HepG2 (cell line): ENCODE measurements around the gene NUCB1. TPM values are rescaled to one million over a fixed set of nuclear protein-coding genes. Genes with fewer than 3 reads are reported as not detected.

ENCODE experiments used
- GABPB1 ChIP-seq: IDR thresholded peaks from 2 replicates; pipeline ENCODE4 v1.6.1; 2016; ENCODE audit warnings: mild to moderate bottlenecking, missing genetic modification reagents, moderate library complexity, missing compliant biosample characterization
- HNF4G ChIP-seq, 2 experiments: sonication (generic) in 1 of 2; formaldehyde crosslinking in 1 of 2; IDR thresholded peaks; 2 replicates each; pipeline versions ENCODE4 v1.4.0 to v1.6.1; 2011 to 2020; ENCODE audit warnings: borderline replicate concordance in 2 of 2, low read depth in 2 of 2, mild to moderate bottlenecking in 2 of 2, low read length in 1 of 2, missing genetic modification reagents in 1 of 2, moderate library complexity in 1 of 2
- HOXA7 ChIP-seq: sonication (generic); formaldehyde crosslinking; IDR thresholded peaks from 2 replicates; pipeline ENCODE4 v1.8.1; 2022; ENCODE audit warnings: mild to moderate bottlenecking, missing genetic modification reagents, moderate library complexity
- NAIF1 ChIP-seq: sonication (generic); formaldehyde crosslinking; IDR thresholded peaks from 2 replicates; pipeline ENCODE4 v1.5.0; 2020; ENCODE audit warnings: mild to moderate bottlenecking, missing genetic modification reagents, borderline replicate concordance
- NCOA5 ChIP-seq: sonication (generic); formaldehyde crosslinking; IDR thresholded peaks from 2 replicates; pipeline ENCODE4 v1.4.0; 2020; ENCODE audit warnings: missing genetic modification reagents
- PPARG ChIP-seq: conservative IDR thresholded peaks from 2 replicates; pipeline ENCODE4 v1.6.1; 2016; ENCODE audit warnings: missing biosample characterization, missing genetic modification reagents
- ZBTB38 ChIP-seq: sonication (generic); formaldehyde crosslinking; IDR thresholded peaks from 2 replicates; pipeline ENCODE4 v1.5.1; 2020; ENCODE audit warnings: mild to moderate bottlenecking, missing genetic modification reagents
- ZKSCAN1 ChIP-seq: fragments of 150-350 bp; IDR thresholded peaks from 2 replicates; pipeline ENCODE4 v1.6.1; 2014; ENCODE audit warnings: low read length
- ZNF207 ChIP-seq: fragments of 450-650 bp; IDR thresholded peaks from 2 replicates; pipeline ENCODE4 v1.6.1; 2016; ENCODE audit warnings: antibody characterized with exemption, borderline replicate concordance
- ZNF263 ChIP-seq: sonication (generic); formaldehyde crosslinking; IDR thresholded peaks from 2 replicates; pipeline ENCODE4 v1.4.0; 2020; ENCODE audit warnings: missing genetic modification reagents
- ZNF558 ChIP-seq: sonication (generic); formaldehyde crosslinking; IDR thresholded peaks from 2 replicates; pipeline ENCODE4 v1.9.0; 2022; ENCODE audit warnings: mild to moderate bottlenecking, missing genetic modification reagents, borderline replicate concordance
- ZNF563 ChIP-seq: sonication (generic); formaldehyde crosslinking; IDR thresholded peaks from 2 replicates; pipeline ENCODE4 v1.8.0; 2022; ENCODE audit warnings: mild to moderate bottlenecking, moderate library complexity, missing genetic modification reagents
- ZNF589 ChIP-seq: sonication (generic); formaldehyde crosslinking; conservative IDR thresholded peaks from 2 replicates; pipeline ENCODE4 v1.8.0; 2022; ENCODE audit warnings: mild to moderate bottlenecking, moderate library complexity, missing genetic modification reagents
- ZNF816 ChIP-seq: sonication (generic); formaldehyde crosslinking; IDR thresholded peaks from 2 replicates; pipeline ENCODE4 v1.8.0; 2022; ENCODE audit warnings: missing genetic modification reagents, mild to moderate bottlenecking, borderline replicate concordance
- ZNF879 ChIP-seq: sonication (generic); formaldehyde crosslinking; IDR thresholded peaks from 2 replicates; pipeline ENCODE4 v1.8.1; 2023; ENCODE audit warnings: missing genetic modification reagents
- polyA plus RNA-seq, 8 experiments: library from polyadenylated mRNA; depleted of rRNA in 3 of 8; stranded (reverse) in 7 of 8; unstranded in 1 of 8; fragments of >200 nt; fragmentation: Illumina TruSeq in 4 of 8; extraction: Trizol in 4 of 8; gene quantifications; 2 replicates each; pipeline versions ENCODE4 v1.2.1 to v1.2.3, GENCODE V29; 2011 to 2016; ENCODE audit warnings: low read depth in 4 of 8, missing spikeins in 1 of 8, mixed read lengths in 1 of 8; ENCODE audit not compliant: insufficient read depth in 1 of 8
- total RNA-seq, 5 experiments: library from RNA; depleted of rRNA; stranded (reverse); fragments of >200 nt; fragmentation: Illumina TruSeq; extraction: Trizol; gene quantifications; 2 replicates each; pipeline ENCODE4 v1.2.3, GENCODE V29; 2016; ENCODE audit warnings: low read depth in 1 of 5
- TF ChIP-seq, protein P1 (sequence below): sonication (generic); formaldehyde crosslinking; IDR thresholded peaks from 2 replicates; pipeline ENCODE4 v1.4.0; 2020; ENCODE audit warnings: missing genetic modification reagents
- TF ChIP-seq, protein P2 (sequence below), 2 experiments: fragments of 450-650 bp in 1 of 2; sonication (generic) in 1 of 2; formaldehyde crosslinking in 1 of 2; IDR thresholded peaks; 2 replicates each; pipeline versions ENCODE4 v1.6.1 to v1.8.0; 2016 to 2022; ENCODE audit warnings: antibody characterized with exemption in 1 of 2, mild to moderate bottlenecking in 1 of 2, missing genetic modification reagents in 1 of 2

The NUCB1 gene
- total and polyA plus RNA-seq, 2 of the 13 experiments (the other 11 are each of a cell fraction or from before 2014, with no cell fraction given): 82.3 to 106 TPM

- peak; percentile 100 for TF ChIP-seq ZNF263 (CRISPR knock-in tag)
- TF ChIP-seq, protein P1, sequence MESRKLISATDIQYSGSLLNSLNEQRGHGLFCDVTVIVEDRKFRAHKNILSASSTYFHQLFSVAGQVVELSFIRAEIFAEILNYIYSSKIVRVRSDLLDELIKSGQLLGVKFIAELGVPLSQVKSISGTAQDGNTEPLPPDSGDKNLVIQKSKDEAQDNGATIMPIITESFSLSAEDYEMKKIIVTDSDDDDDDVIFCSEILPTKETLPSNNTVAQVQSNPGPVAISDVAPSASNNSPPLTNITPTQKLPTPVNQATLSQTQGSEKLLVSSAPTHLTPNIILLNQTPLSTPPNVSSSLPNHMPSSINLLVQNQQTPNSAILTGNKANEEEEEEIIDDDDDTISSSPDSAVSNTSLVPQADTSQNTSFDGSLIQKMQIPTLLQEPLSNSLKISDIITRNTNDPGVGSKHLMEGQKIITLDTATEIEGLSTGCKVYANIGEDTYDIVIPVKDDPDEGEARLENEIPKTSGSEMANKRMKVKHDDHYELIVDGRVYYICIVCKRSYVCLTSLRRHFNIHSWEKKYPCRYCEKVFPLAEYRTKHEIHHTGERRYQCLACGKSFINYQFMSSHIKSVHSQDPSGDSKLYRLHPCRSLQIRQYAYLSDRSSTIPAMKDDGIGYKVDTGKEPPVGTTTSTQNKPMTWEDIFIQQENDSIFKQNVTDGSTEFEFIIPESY (CRISPR knock-in tag): 0 out of 2 replicates have a peak, but pooled peaks have one; percentile 15
- peak; percentile 42; the same call in 1 of the 2 replicates for TF ChIP-seq ZNF558
- no peak for TF ChIP-seq HOXA7
- no peak for TF ChIP-seq ZKSCAN1
- no peak for TF ChIP-seq ZNF589
- peak; percentile 85 for TF ChIP-seq PPARG (CRISPR knock-in tag)
- TF ChIP-seq GABPB1 (CRISPR knock-in tag): peak; percentile 81
- peak; percentile 69; the same call in 1 of the 2 replicates for TF ChIP-seq ZNF816 (CRISPR knock-in tag)
- no peak for TF ChIP-seq ZNF207
- peak; percentile 82 for TF ChIP-seq NAIF1 (CRISPR knock-in tag)
- TF ChIP-seq ZBTB38 (CRISPR knock-in tag): peak; percentile 87
- TF ChIP-seq ZNF879 (CRISPR knock-in tag): no peak
- TF ChIP-seq HNF4G (IDR thresholded peaks at IDR 0.05; ENCODE audit: borderline replicate concordance, low read depth, low read length): peak; percentile 80; the same call in 1 of the 2 replicates
- no peak for TF ChIP-seq HNF4G (CRISPR knock-in tag; IDR thresholded peaks at IDR 0.05; ENCODE audit: borderline replicate concordance, low read depth)
- TF ChIP-seq, protein P2, sequence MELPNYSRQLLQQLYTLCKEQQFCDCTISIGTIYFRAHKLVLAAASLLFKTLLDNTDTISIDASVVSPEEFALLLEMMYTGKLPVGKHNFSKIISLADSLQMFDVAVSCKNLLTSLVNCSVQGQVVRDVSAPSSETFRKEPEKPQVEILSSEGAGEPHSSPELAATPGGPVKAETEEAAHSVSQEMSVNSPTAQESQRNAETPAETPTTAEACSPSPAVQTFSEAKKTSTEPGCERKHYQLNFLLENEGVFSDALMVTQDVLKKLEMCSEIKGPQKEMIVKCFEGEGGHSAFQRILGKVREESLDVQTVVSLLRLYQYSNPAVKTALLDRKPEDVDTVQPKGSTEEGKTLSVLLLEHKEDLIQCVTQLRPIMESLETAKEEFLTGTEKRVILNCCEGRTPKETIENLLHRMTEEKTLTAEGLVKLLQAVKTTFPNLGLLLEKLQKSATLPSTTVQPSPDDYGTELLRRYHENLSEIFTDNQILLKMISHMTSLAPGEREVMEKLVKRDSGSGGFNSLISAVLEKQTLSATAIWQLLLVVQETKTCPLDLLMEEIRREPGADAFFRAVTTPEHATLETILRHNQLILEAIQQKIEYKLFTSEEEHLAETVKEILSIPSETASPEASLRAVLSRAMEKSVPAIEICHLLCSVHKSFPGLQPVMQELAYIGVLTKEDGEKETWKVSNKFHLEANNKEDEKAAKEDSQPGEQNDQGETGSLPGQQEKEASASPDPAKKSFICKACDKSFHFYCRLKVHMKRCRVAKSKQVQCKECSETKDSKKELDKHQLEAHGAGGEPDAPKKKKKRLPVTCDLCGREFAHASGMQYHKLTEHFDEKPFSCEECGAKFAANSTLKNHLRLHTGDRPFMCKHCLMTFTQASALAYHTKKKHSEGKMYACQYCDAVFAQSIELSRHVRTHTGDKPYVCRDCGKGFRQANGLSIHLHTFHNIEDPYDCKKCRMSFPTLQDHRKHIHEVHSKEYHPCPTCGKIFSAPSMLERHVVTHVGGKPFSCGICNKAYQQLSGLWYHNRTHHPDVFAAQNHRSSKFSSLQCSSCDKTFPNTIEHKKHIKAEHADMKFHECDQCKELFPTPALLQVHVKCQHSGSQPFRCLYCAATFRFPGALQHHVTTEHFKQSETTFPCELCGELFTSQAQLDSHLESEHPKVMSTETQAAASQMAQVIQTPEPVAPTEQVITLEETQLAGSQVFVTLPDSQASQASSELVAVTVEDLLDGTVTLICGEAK (IDR thresholded peaks at IDR 0.05): no peak
- TF ChIP-seq, protein P2 (CRISPR knock-in tag; IDR thresholded peaks at IDR 0.05): peak; percentile 67; the same call in 1 of the 2 replicates
- TF ChIP-seq NCOA5: no peak
- peak; percentile 68; the same call in 1 of the 2 replicates for TF ChIP-seq ZNF563 (CRISPR knock-in tag)
These were observed 62.1 kb downstream of the NUCB1 start (continued) for GRCh38 chr19:48962029-48962848.
